Measurements from ENCODE around the gene AOPEP.

The AOPEP gene

DNA sequence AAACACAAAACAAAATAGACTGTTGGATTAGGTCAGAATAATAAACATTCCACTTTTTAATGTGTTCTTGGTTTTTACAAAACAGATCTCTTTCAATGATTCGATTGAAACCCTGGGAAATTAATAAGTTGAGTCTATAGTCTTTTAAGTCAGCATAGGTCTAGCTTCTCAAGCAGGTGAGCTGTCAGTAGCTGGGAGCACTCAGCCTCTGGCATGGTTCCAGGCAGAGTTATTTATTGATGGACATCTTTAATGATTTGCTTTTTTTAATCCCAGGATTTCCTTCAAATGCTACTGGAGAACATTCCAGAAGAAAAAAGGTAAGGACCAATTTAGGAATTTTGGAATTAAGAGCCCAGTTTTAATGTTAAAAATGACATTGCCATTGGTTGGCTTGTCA is 241.0 kb downstream of the AOPEP start:
- WGBS, 2 experiments, result 77 to 96% methylated on average over 1 of the region's 1 CpG
- peaks cover 12% of the 10 kb centered on the region for H3K4me1 ChIP-seq (ENCODE audit: control insufficient read depth, insufficient read depth, low read length)
- H3K4me3 ChIP-seq (ENCODE audit: insufficient read depth, low read depth, low read length), result no peak overlapping the region
- no peak overlapping the region for H3K27ac ChIP-seq (ENCODE audit: insufficient read depth, low read depth, low read length, poor library complexity, severe bottlenecking)
- no peaks in the 10 kb centered on the region for H3K36me3 ChIP-seq (ENCODE audit: control insufficient read depth, insufficient read depth, low read length)
- no peaks in the 10 kb centered on the region for H3K27me3 ChIP-seq (ENCODE audit: control insufficient read depth, insufficient read depth, low read length, poor library complexity, severe bottlenecking)
- H3K9me3 ChIP-seq (ENCODE audit: control insufficient read depth, low read length), result no peaks in the 10 kb centered on the region

DNA sequence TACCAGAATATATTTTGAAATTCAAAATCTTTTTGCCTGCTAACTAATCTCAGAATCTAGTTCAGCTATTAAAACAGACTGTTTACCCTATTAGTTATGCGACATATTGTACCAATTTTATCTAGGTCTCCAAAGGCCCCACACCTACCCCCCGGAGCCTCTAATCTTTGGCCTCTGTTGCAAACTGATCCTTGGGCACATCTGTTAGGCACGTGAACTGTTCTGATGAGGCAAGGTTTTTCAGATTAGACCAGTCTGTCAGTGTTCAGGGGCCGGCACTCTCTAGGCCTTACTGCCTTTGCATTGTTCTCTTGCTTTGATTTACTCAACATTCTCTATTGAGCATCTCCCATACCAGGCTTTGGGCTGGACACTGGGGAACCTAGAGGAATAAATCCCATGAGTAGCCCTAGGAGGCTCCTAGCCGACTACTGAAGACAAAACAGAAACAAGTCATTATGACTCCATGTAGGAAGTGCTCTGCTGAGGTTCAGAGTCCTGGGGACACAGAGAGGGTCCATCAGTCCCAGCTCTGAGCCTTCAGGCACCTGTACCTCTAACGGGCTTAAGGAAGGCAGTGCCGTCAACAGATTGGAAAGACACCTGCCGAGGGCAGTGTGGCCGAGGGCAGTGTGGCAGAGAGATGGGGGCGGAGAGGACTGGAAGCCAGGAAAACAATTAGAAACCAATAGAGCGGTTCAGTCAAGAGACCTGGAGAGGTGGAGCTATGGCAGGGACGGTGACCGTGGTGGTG is 245.1 kb downstream of the AOPEP start:
- WGBS, 2 experiments, result 86% methylated on average over 13 of the region's 13 CpGs
- Histone ChIP-seq H3K4me3 (ENCODE audit: insufficient read depth, low read depth, low read length) (no peak overlapping the region), H3K4me1 (ENCODE audit: control insufficient read depth, insufficient read depth, low read length) (peaks cover 27% of the 10 kb centered on the region), H3K9me3 (ENCODE audit: control insufficient read depth, low read length) (no peaks in the 10 kb centered on the region), H3K36me3 (ENCODE audit: control insufficient read depth, insufficient read depth, low read length) (no peaks in the 10 kb centered on the region), H3K27me3 (ENCODE audit: control insufficient read depth, insufficient read depth, low read length, poor library complexity, severe bottlenecking) (no peaks in the 10 kb centered on the region), H3K27ac (ENCODE audit: insufficient read depth, low read depth, low read length, poor library complexity, severe bottlenecking) (no peak overlapping the region)

DNA sequence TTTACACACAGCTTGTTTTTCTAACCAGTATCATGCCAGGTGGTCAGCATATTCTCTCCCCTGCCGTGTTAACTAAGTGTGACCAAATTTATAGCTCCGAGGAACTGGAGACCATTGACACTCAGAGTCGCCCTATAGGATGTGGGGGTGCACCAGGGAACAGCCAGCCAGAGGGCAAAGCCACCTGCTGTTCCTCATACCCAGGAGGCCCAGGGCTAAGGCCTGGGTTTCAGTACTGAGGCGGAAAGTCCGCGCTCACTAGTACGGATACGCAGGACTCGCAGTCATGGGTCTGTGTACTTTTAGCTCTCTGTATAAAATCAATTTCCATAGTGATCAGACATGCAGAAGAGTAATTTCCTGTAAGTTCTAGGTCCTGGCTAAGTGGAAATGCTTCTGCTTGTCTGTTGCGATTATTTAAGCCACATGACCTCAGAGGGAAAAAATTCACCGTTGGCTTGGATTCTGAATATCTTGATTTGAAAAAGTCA is 247.0 kb downstream of the AOPEP start:
- Histone ChIP-seq H3K36me3 (ENCODE audit: control insufficient read depth, insufficient read depth, low read length) (no peaks in the 10 kb centered on the region), H3K4me1 (ENCODE audit: control insufficient read depth, insufficient read depth, low read length) (peaks cover 27% of the 10 kb centered on the region), H3K27ac (ENCODE audit: insufficient read depth, low read depth, low read length, poor library complexity, severe bottlenecking) (no peak overlapping the region)

DNA sequence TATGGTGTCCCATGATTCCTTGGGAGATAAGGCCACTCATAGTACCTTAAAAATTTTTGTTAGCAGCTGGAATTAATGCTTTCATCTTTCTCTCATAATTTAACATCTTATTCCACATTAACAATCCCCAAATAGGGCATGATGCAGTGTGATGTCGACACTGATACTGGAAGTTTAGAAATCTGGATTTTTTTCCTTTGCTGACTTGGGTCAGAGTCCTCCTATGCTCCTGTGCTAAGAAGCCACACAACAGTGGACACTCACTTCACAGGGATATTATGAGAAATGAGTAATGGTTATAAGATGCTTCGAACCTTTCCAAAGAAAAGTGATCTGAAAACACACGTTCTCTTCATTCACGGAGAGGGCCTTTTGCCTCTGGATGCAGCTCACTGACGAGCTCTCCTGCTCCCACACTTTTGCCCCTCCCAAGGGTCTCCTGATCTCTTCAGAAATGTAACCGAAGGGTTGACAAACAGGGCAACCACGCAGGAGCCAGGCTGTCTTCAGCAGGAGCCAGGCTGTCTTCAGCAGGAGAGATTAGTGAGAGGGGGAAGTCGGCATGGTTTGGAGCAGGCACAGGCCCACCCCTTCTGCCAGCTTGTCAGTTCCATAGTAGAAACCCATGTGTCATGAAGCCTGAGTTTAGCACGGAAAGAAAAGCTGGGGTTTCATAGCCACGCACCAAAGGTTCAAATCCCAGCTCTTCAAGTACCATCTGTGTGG is 247.8 kb downstream of the AOPEP start:
- no peaks in the 10 kb centered on the region for H3K36me3 ChIP-seq (ENCODE audit: control insufficient read depth, insufficient read depth, low read length)
- peaks cover 27% of the 10 kb centered on the region for H3K4me1 ChIP-seq (ENCODE audit: control insufficient read depth, insufficient read depth, low read length)
- no peaks in the 10 kb centered on the region for H3K27me3 ChIP-seq (ENCODE audit: control insufficient read depth, insufficient read depth, low read length, poor library complexity, severe bottlenecking)
- H3K9me3 ChIP-seq (ENCODE audit: control insufficient read depth, low read length), result no peaks in the 10 kb centered on the region
- H3K4me3 ChIP-seq (ENCODE audit: insufficient read depth, low read depth, low read length), result no peak overlapping the region
- no peak overlapping the region for H3K27ac ChIP-seq (ENCODE audit: insufficient read depth, low read depth, low read length, poor library complexity, severe bottlenecking)
- 86 to 89% methylated on average over 10 of the region's 10 CpGs for WGBS, 2 experiments

More for the DNA sequence above, 247.0 kb downstream of the AOPEP start:
- Histone ChIP-seq H3K9me3 (ENCODE audit: control insufficient read depth, low read length) (no peaks in the 10 kb centered on the region), H3K27me3 (ENCODE audit: control insufficient read depth, insufficient read depth, low read length, poor library complexity, severe bottlenecking) (no peaks in the 10 kb centered on the region), H3K4me3 (ENCODE audit: insufficient read depth, low read depth, low read length) (no peak overlapping the region)
- WGBS, 2 experiments, result 92 to 94% methylated on average over 11 of the region's 11 CpGs

DNA sequence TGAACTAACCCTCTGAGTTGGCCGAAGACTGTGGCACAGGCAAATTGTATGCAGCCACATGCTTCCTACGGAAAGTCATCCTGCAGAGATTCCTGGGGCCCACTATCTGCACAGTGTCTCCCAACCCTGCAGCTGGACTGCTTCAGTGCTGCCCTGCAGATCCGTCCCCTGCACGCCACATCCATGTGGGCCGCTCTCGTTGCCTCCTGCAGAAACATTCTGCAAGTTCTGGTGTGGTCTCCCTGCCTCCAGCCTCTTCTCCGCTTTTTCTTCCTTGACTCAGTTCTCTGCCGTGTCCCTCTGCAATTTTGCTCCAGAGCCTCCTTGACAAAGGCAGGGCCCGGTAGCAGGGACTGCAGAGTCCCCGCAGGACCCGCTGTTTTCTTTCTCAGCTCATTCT is 249.0 kb downstream of the AOPEP start:
- H3K27me3 ChIP-seq (ENCODE audit: control insufficient read depth, insufficient read depth, low read length, poor library complexity, severe bottlenecking), result no peaks in the 10 kb centered on the region
- peaks cover 32% of the 10 kb centered on the region for H3K4me1 ChIP-seq (ENCODE audit: control insufficient read depth, insufficient read depth, low read length)
- 93 to 94% methylated on average over 11 of the region's 11 CpGs for WGBS, 2 experiments
- H3K4me3 ChIP-seq (ENCODE audit: insufficient read depth, low read depth, low read length), result no peak overlapping the region
- no peaks in the 10 kb centered on the region for H3K36me3 ChIP-seq (ENCODE audit: control insufficient read depth, insufficient read depth, low read length)
- H3K9me3 ChIP-seq (ENCODE audit: control insufficient read depth, low read length), result no peaks in the 10 kb centered on the region
- H3K27ac ChIP-seq (ENCODE audit: insufficient read depth, low read depth, low read length, poor library complexity, severe bottlenecking), result no peak overlapping the region

DNA sequence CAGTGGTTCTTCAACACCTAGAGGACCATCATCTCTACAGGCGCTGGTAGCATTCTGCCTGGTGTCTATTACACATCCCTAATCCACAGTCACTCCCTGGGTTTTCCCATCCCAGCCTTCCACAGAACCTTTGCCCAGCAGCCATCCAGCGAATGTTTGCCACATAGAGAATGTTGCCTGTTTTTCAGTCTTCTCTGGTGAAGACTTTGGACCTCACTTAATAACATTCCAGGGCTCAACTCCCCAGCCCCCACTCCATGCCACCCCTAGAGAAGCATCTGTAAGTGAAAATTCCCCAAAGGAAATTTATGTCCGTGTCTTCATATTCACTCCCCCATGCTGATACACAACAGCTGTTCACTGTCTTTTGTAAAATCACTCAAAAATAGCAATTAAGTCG is 249.6 kb downstream of the AOPEP start:
- Histone ChIP-seq H3K27me3 (ENCODE audit: control insufficient read depth, insufficient read depth, low read length, poor library complexity, severe bottlenecking) (no peaks in the 10 kb centered on the region), H3K9me3 (ENCODE audit: control insufficient read depth, low read length) (no peaks in the 10 kb centered on the region), H3K4me3 (ENCODE audit: insufficient read depth, low read depth, low read length) (no peak overlapping the region), H3K36me3 (ENCODE audit: control insufficient read depth, insufficient read depth, low read length) (no peaks in the 10 kb centered on the region), H3K4me1 (ENCODE audit: control insufficient read depth, insufficient read depth, low read length) (peaks cover 38% of the 10 kb centered on the region), H3K27ac (ENCODE audit: insufficient read depth, low read depth, low read length, poor library complexity, severe bottlenecking) (no peak overlapping the region)
- 95 to 96% methylated on average over 4 of the region's 4 CpGs for WGBS, 2 experiments

DNA sequence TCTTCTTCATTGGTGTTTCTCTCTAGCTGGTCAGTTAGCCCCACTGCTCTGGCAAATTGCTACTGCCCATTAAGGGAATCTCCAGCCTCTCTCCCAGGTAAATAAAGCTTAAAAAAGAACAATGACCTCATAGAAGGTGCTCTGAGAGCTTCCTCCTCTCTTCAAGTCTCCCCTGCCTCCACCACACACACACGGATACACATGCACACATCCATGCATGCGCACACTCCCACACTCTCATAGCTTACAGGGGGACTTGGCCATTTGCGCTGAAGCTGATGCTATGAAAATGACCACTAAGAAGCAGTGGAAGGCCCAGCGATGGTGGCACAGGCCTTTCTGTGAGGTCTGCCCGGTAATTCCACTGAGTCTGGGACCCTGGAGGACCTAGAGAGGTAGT is 250.9 kb downstream of the AOPEP start:
- Histone ChIP-seq H3K9me3 (ENCODE audit: control insufficient read depth, low read length) (no peaks in the 10 kb centered on the region), H3K36me3 (ENCODE audit: control insufficient read depth, insufficient read depth, low read length) (no peaks in the 10 kb centered on the region), H3K4me3 (ENCODE audit: insufficient read depth, low read depth, low read length) (no peak overlapping the region), H3K27ac (ENCODE audit: insufficient read depth, low read depth, low read length, poor library complexity, severe bottlenecking) (no peak overlapping the region), H3K4me1 (ENCODE audit: control insufficient read depth, insufficient read depth, low read length) (peaks cover 38% of the 10 kb centered on the region), H3K27me3 (ENCODE audit: control insufficient read depth, insufficient read depth, low read length, poor library complexity, severe bottlenecking) (no peaks in the 10 kb centered on the region)
- 95% methylated on average over 5 of the region's 5 CpGs for WGBS, 2 experiments

DNA sequence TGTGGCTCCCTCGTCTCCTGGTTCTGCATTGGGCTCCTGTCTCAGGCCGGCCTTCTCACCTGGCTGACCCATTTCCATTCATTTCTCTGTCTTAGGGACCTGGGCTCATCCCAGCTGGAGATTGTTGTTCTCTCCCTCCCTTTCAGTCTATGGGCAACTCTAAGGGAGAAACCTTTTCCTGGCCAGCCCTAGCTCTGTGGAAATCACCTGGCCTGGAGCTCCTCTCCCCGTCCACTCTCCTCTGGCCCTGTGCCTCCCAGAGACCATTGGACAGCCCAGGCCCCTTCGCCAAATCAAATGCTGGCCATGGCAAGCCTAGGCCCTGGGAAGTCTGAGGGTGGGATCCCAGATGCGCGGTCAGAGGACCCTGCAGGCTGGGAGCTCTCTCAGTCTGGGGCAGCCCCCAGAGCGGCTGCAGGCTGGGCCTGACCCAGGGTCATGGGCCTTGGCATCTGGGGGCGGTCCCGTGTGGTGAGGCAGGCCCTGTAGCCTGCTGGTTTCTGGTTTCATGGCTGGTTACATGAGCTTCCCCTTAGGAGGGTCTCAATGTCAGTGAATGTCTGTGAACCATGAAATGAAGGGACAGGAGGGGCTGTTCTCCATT is 253.5 kb downstream of the AOPEP start:
- 84 to 88% methylated on average over 9 of the region's 9 CpGs for WGBS, 2 experiments
- Histone ChIP-seq H3K36me3 (ENCODE audit: control insufficient read depth, insufficient read depth, low read length) (no peaks in the 10 kb centered on the region), H3K27ac (ENCODE audit: insufficient read depth, low read depth, low read length, poor library complexity, severe bottlenecking) (no peak overlapping the region), H3K9me3 (ENCODE audit: control insufficient read depth, low read length) (no peaks in the 10 kb centered on the region), H3K4me1 (ENCODE audit: control insufficient read depth, insufficient read depth, low read length) (peaks cover 27% of the 10 kb centered on the region), H3K4me3 (ENCODE audit: insufficient read depth, low read depth, low read length) (no peak overlapping the region), H3K27me3 (ENCODE audit: control insufficient read depth, insufficient read depth, low read length, poor library complexity, severe bottlenecking) (no peaks in the 10 kb centered on the region)

DNA sequence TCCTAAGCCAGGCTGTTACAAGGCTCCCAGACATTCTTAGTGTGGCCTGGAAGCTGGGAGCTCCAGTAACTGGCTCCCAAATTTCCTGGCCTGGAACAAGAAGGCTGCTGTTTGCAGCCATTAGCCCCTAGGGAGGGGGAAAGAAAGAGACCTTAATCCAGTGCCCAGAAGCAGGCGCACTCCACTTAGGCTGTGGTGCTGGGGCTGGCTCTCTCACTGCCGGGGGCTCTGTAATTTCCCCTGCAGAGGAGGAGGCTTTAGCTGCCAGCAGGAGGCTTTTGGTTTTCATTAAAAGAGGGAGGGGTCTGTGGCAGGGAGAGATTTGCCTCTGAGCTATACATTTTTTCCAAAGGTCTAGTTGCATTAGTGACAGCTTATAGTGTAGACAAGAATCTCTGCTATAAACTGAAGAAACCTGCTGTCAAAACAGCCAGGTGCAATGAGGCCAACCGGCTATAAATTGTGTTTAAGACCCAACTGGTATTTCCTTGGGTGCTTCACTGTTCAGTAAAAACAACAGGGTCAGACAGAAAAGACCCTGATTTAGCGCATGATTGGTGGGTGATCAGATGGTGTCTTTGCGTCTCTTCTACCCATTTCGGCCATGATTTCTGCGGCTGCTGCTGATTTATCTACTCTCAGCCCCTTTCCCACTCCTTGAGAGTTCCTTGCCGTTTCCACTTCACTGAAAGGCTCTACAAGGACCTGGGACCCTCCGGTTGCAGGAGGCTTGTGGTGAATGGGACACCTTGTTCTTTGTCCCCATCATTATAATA is 254.6 kb downstream of the AOPEP start:
- Histone ChIP-seq H3K27me3 (ENCODE audit: control insufficient read depth, insufficient read depth, low read length, poor library complexity, severe bottlenecking) (no peaks in the 10 kb centered on the region), H3K9me3 (ENCODE audit: control insufficient read depth, low read length) (no peaks in the 10 kb centered on the region), H3K36me3 (ENCODE audit: control insufficient read depth, insufficient read depth, low read length) (no peaks in the 10 kb centered on the region), H3K4me3 (ENCODE audit: insufficient read depth, low read depth, low read length) (no peak overlapping the region), H3K27ac (ENCODE audit: insufficient read depth, low read depth, low read length, poor library complexity, severe bottlenecking) (peak overlapping the region; percentile 68), H3K4me1 (ENCODE audit: control insufficient read depth, insufficient read depth, low read length) (peaks cover 23% of the 10 kb centered on the region)
- 66 to 72% methylated on average over 9 of the region's 9 CpGs for WGBS, 2 experiments

DNA sequence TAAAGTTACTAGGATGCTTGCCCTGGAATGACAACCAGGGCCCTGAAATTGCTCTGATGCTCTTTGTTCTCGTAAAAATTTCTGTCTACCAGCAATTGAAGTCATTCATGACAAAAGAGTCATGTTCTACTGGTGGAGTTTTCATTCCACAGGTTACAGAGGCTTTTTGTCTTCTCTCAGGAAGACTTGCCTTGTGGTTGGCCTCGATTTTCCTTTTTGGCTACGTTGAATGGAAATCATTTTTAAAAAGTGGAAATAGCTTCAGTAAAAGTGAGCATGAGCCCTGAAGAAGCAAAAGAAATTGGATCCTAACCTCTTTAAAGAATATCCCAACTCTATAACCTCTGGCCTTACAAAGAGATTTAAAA is 255.2 kb downstream of the AOPEP start:
- Histone ChIP-seq H3K27me3 (ENCODE audit: control insufficient read depth, insufficient read depth, low read length, poor library complexity, severe bottlenecking) (no peaks in the 10 kb centered on the region), H3K27ac (ENCODE audit: insufficient read depth, low read depth, low read length, poor library complexity, severe bottlenecking) (no peak overlapping the region), H3K4me1 (ENCODE audit: control insufficient read depth, insufficient read depth, low read length) (peaks cover 23% of the 10 kb centered on the region), H3K4me3 (ENCODE audit: insufficient read depth, low read depth, low read length) (no peak overlapping the region), H3K9me3 (ENCODE audit: control insufficient read depth, low read length) (no peaks in the 10 kb centered on the region), H3K36me3 (ENCODE audit: control insufficient read depth, insufficient read depth, low read length) (no peaks in the 10 kb centered on the region)
- WGBS, 2 experiments, result 82 to 91% methylated on average over 2 to 3 of the region's 3 CpGs
